CD4-positive, alpha-beta memory T cell (primary cell): Measurements from ENCODE around the gene ZNF337. TPM values are rescaled to one million over a fixed set of nuclear protein-coding genes. Genes with fewer than 3 reads are reported as not detected.

Source experiments
- CTCF ChIA-PET: fragments of 350-600 bp; sonication (Branson Sonifier 250); formaldehyde crosslinking; loops from one replicate; lab custom pipeline; 2021; ENCODE audit warnings: inconsistent platforms; ENCODE audit not compliant: partially characterized antibody; lab: Charles Lee
- POLR2A ChIA-PET: fragments of 350-600 bp; sonication (Branson Sonifier 250); formaldehyde crosslinking; loops from one replicate; lab custom pipeline; 2021; ENCODE audit not compliant: partially characterized antibody; lab: Charles Lee
- DNase-seq, 5 donors: peaks; one replicate each; pipeline versions ENCODE4 v3.0.0 to v3.0.0-alpha.2; 2020 to 2022; ENCODE audit warnings: mixed read lengths in 1 of 5
- H3K27ac ChIP-seq: one replicate; pipeline ENCODE4 v1.7.0; 2013; ENCODE audit warnings: low read depth, low read length
- H3K27me3 ChIP-seq: 2 replicates; pipeline ENCODE4 v1.7.0; 2013; ENCODE audit warnings: mild to moderate bottlenecking, low read length, moderate library complexity; ENCODE audit not compliant: insufficient read depth
- H3K36me3 ChIP-seq: 2 replicates; pipeline ENCODE4 v1.7.0; 2013; ENCODE audit warnings: mild to moderate bottlenecking, low read length, moderate library complexity; ENCODE audit not compliant: insufficient read depth
- H3K4me1 ChIP-seq: 2 replicates; pipeline ENCODE4 v1.7.0; 2013; ENCODE audit warnings: mild to moderate bottlenecking, low read length, moderate library complexity; ENCODE audit not compliant: insufficient read depth
- H3K4me3 ChIP-seq, 2 donors: one replicate each; pipeline ENCODE4 v1.7.0; 2013; ENCODE audit warnings: low read length in 2 of 2, mild to moderate bottlenecking in 1 of 2
- H3K9me3 ChIP-seq, 2 donors: one replicate each; pipeline ENCODE4 v1.7.0; 2013; ENCODE audit warnings: low read length in 2 of 2, control low read depth in 1 of 2; ENCODE audit not compliant: control insufficient read depth in 1 of 2
- H3K27ac Mint-ChIP-seq, 7 donors: one replicate each; pipeline ENCODE4 v1.8.0; 2020 to 2021; ENCODE audit warnings: mixed read lengths in 7 of 7, mild to moderate bottlenecking in 6 of 7, inconsistent platforms in 3 of 7, moderate library complexity in 3 of 7
- H3K27me3 Mint-ChIP-seq, 2 donors: one replicate each; pipeline ENCODE4 v1.8.0; 2020 to 2021; ENCODE audit warnings: mixed read lengths in 2 of 2
- H3K36me3 Mint-ChIP-seq, 2 donors: one replicate each; pipeline ENCODE4 v1.8.0; 2020 to 2021; ENCODE audit warnings: mixed read lengths in 2 of 2, inconsistent platforms in 1 of 2, mild to moderate bottlenecking in 1 of 2
- H3K4me1 Mint-ChIP-seq, 4 donors: one replicate each; pipeline ENCODE4 v1.8.0; 2020 to 2021; ENCODE audit warnings: mixed read lengths in 4 of 4, mild to moderate bottlenecking in 1 of 4
- H3K4me3 Mint-ChIP-seq, 8 donors: one replicate each; pipeline ENCODE4 v1.8.0; 2020 to 2021; ENCODE audit warnings: mixed read lengths in 8 of 8, mild to moderate bottlenecking in 7 of 8, moderate library complexity in 6 of 8, inconsistent platforms in 3 of 8
- H3K9me3 Mint-ChIP-seq, 8 donors: one replicate each; pipeline ENCODE4 v1.8.0; 2020 to 2021; ENCODE audit warnings: mixed read lengths in 8 of 8, mild to moderate bottlenecking in 5 of 8, inconsistent platforms in 3 of 8, moderate library complexity in 1 of 8
- intact Hi-C: fragments of 100-400 bp; cut with micrococcal nuclease; formaldehyde crosslinking; loops from one replicate; pipeline ENCODE4 v1.15.1; 2023
- polyA plus RNA-seq, 2 donors: library from polyadenylated mRNA; unstranded; fragments of 300-500 nt; fragmentation: Illumina TruSeq; gene quantifications; one replicate each; pipeline ENCODE4 v1.2.3, GENCODE V29; 2021
- total RNA-seq, 2 experiments: library from RNA; stranded (reverse); gene quantifications; one replicate each; pipeline ENCODE4 v1.2.3, GENCODE V29; 2021

ZNF337 gene
- total and polyA plus RNA-seq, 4 experiments from 2014 or later: 3.3 to 36.6 (median 27.3) TPM

DNA sequence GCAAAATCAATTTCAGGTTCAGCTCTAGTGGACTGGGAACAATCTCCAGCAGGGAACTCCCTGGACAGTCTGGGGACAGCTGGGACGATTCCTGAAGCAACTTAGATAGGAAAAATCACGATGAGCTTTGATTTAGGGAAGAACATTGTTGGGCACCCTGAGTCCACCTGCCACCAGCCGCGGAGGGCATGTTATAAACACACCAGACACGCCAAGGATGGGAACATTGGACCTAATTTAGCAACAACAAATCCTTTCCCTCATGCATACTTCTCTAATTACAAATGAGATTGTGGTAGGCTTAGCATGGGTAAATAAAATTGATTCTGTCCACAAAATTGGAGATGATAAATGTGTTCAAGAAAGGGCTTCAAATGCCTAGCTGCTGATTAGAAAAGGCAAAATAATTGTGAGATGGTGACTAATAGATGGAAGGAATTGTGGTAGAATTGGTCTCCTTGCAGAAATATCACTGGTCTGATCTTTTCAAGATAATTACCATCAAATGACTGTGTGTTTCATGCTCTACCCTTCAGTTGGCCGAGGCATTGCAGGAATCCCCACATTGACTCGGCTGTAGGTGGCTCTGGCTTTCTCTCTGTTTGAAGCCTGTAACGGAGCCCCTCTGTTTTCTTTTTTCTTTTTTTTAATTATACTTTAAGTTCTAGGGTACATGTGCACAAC is 66.7 kb downstream of the ZNF337 start:
- H3K36me3 ChIP-seq: no peaks in the 10 kb centered on the region
- no peaks in the 10 kb centered on the region for H3K9me3 ChIP-seq
- no peak overlapping the region for H3K4me3 ChIP-seq
- peaks cover 0 to 2% (median under 1%) of the 10 kb centered on the region in 4 donors for H3K4me1 Mint-ChIP-seq
- peaks cover 0 to 6% (median 2%) of the 10 kb centered on the region in 8 donors for H3K9me3 Mint-ChIP-seq
- H3K4me3 Mint-ChIP-seq: no peak overlapping the region
- H3K36me3 Mint-ChIP-seq: peaks cover 4 to 8% of the 10 kb centered on the region in 2 donors
- ChIA-PET CTCF (interaction anchor here (0.6 kb wide), 1 partner anchor 10 kb away, joined by 3 read pairs; no protein-coding TSS in a partner anchor), POLR2A (no interaction called here)
- DNase-seq: no peak
- H3K27ac Mint-ChIP-seq: no peak overlapping the region
- intact Hi-C loops: no loop called here
- H3K27me3 Mint-ChIP-seq: no peaks in the 10 kb centered on the region
- no peaks in the 10 kb centered on the region for H3K27me3 ChIP-seq
- no peak overlapping the region for H3K27ac ChIP-seq
- no peaks in the 10 kb centered on the region for H3K4me1 ChIP-seq

DNA sequence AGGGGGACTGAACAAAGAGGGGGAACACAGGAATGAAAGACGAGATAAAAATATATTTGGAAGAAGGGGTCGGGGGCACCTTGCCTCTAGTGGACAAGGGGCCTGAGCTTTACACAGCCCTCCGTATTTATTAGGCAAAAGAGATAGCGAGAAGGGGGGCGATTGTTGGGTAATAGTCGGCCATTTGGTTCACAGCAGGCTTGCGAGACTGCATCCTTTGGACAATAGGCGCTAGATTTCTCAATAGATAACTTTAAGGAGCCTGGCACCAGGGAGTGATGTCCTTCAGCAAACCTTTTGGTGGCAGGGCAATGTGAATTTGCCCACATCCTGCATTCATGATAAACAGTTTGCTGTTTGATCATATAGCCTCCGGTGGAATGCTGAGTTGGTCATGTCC is 69.9 kb downstream of the ZNF337 start:
- H3K4me3 Mint-ChIP-seq: no peak overlapping the region
- ChIA-PET POLR2A (no interaction called here), CTCF (interaction anchor here (1.0 kb wide), 1 partner anchor 17 kb away, joined by 4 read pairs; no protein-coding TSS in a partner anchor)

DNA sequence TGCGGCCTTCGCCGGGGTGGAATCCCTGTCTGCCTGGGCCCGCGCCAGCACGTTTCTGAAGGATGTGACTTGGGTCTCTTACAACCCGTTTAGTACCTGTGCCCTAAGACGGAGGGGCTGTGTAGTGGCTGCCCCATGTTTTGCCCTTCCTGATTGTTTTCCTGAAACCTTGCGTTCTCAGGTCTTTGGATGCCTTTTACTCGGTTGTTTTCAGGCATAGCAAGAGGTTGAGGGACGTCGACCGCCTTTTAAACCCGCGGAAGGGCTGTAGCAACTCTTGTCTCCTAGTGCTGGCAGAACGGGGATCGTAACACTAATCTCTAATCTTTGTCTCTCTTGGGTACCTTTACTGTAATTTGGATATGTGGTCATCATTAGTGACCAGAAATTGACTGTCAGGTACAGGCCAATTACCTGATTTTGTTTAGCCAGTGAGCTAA is 72.1 kb downstream of the ZNF337 start:
- ChIA-PET POLR2A (no interaction called here), CTCF (no interaction called here)
- peaks cover 0 to 5% of the 10 kb centered on the region in 2 donors for H3K36me3 Mint-ChIP-seq
- H3K27ac Mint-ChIP-seq: peak overlapping the region; percentile 78 to 97 (median 92)
- no peaks in the 10 kb centered on the region for H3K27me3 Mint-ChIP-seq
- peaks cover 0 to 4% (median 0%) of the 10 kb centered on the region in 8 donors for H3K9me3 Mint-ChIP-seq
- Histone ChIP-seq H3K9me3 (no peaks in the 10 kb centered on the region), H3K36me3 (no peaks in the 10 kb centered on the region), H3K27me3 (no peaks in the 10 kb centered on the region), H3K4me3 (peak overlapping the region; percentile 56 to 73), H3K27ac (peak overlapping the region; percentile 50), H3K4me1 (peaks cover 16% of the 10 kb centered on the region)
- intact Hi-C loops: loop anchor here (2.0 to 5.0 kb wide), 2 partner anchors 217 to 234 kb away; partner anchors contain the start of genes ABHD12 and GINS1
- DNase-seq: no peak
- H3K4me1 Mint-ChIP-seq: peaks cover 14 to 25% (median 17%) of the 10 kb centered on the region in 4 donors
- H3K4me3 Mint-ChIP-seq: peak overlapping the region; percentile 92 to 97 (median 96)

More for the DNA sequence above, 69.9 kb downstream of the ZNF337 start:
- no peak overlapping the region for H3K27ac ChIP-seq
- H3K9me3 ChIP-seq: no peaks in the 10 kb centered on the region
- H3K4me1 ChIP-seq: peaks cover 16% of the 10 kb centered on the region
- H3K27me3 Mint-ChIP-seq: no peaks in the 10 kb centered on the region
- H3K4me3 ChIP-seq: no peak overlapping the region
- H3K9me3 Mint-ChIP-seq: peaks cover 0 to 6% (median under 1%) of the 10 kb centered on the region in 8 donors
- H3K27me3 ChIP-seq: no peaks in the 10 kb centered on the region
- DNase-seq: no peak
- H3K4me1 Mint-ChIP-seq: peaks cover 14 to 24% (median 18%) of the 10 kb centered on the region in 4 donors
- no peaks in the 10 kb centered on the region for H3K36me3 ChIP-seq
- peaks cover 0 to 5% of the 10 kb centered on the region in 2 donors for H3K36me3 Mint-ChIP-seq
- intact Hi-C loops: no loop called here
- no peak overlapping the region for H3K27ac Mint-ChIP-seq

Other genes with a start within 250 kb of the ZNF337 start
- 1 to 10 TPM; 3.4 to 4.0 TPM for gene NINL, start 111.3 kb downstream of the ZNF337 start, total RNA-seq
- under 1 TPM in 1 of 2 donors, not detected in 1; 0.36 TPM for gene NINL, start 111.3 kb downstream of the ZNF337 start, polyA plus RNA-seq
- 1 to 10 TPM; 1.9 to 2.0 TPM for gene NANP, start 72.8 kb downstream of the ZNF337 start, total RNA-seq
- 1 to 10 TPM; 1.6 TPM for gene NANP, start 72.8 kb downstream of the ZNF337 start, polyA plus RNA-seq